GM21737 (cell line): ENCODE data around the gene MYLK3.

Experiments
- ATAC-seq: cut with Tn5 transposase; IDR thresholded peaks from one replicate; pipeline ENCODE4 v1.9.1; 2021; ENCODE audit warnings: mild to moderate bottlenecking, moderate library complexity; ENCODE audit not compliant: unreplicated experiment

Gene MYLK3

GRCh38 chr16:46759309-46759708, 11.2 kb upstream of the MYLK3 start:
- ATAC-seq, result no peak

GRCh38 chr16:46757339-46758050, 9.4 kb upstream of the MYLK3 start:
- no peak for ATAC-seq

GRCh38 chr16:46756772-46757171, 8.6 kb upstream of the MYLK3 start:
- ATAC-seq, result no peak

- no peak for ATAC-seq
Measured at GRCh38 chr16:46753015-46753414, 4.9 kb upstream of the MYLK3 start.

- no peak for ATAC-seq
Measured at GRCh38 chr16:46751381-46751780, 3.2 kb upstream of the MYLK3 start.

GRCh38 chr16:46748775-46749705, 896 bp upstream of the MYLK3 start:
- peak; percentile 85 for ATAC-seq

- ATAC-seq, result no peak
Measured at GRCh38 chr16:46746821-46747776, 1.0 kb downstream of the MYLK3 start.

GRCh38 chr16:46745617-46746016, 2.5 kb downstream of the MYLK3 start:
- ATAC-seq, result no peak

GRCh38 chr16:46743232-46743719, 4.9 kb downstream of the MYLK3 start:
- ATAC-seq, result peak; percentile 72

GRCh38 chr16:46739934-46740333, 8.2 kb downstream of the MYLK3 start:
- ATAC-seq, result no peak

GRCh38 chr16:46737621-46738214, 10.4 kb downstream of the MYLK3 start:
- ATAC-seq, result no peak

- no peak for ATAC-seq
Measured at GRCh38 chr16:46736695-46737094, 11.4 kb downstream of the MYLK3 start.

- no peak for ATAC-seq
Measured at GRCh38 chr16:46733319-46733830, 14.8 kb downstream of the MYLK3 start.

GRCh38 chr16:46732561-46732960, 15.6 kb downstream of the MYLK3 start:
- no peak for ATAC-seq

GRCh38 chr16:46731691-46732555, 16.2 kb downstream of the MYLK3 start:
- no peak for ATAC-seq

- no peak for ATAC-seq
Measured at GRCh38 chr16:46730801-46731690, 17.1 kb downstream of the MYLK3 start.

GRCh38 chr16:46730126-46730525, 18.0 kb downstream of the MYLK3 start:
- no peak for ATAC-seq

GRCh38 chr16:46729326-46729995, 18.7 kb downstream of the MYLK3 start:
- ATAC-seq, result no peak
